ENCODE measurements around the gene CMTM8.

GRCh38 chr3:32229565-32229964 is 8.9 kb upstream of the CMTM8 start:
- no peak for TF ChIP-seq POLR2AphosphoS5 (IDR thresholded peaks at IDR 0.05; ENCODE audit: low read length)
- TF ChIP-seq EGR1 (IDR thresholded peaks at IDR 0.05; ENCODE audit: borderline replicate concordance in 1 of 2, low read depth in 2 of 2, low read length in 2 of 2) = no peak
- no peak for TF ChIP-seq KLF5 (IDR thresholded peaks at IDR 0.05; ENCODE audit: partially characterized antibody)
